HL-60 (cell line): ENCODE results near the gene WDR33.
A peak's percentile ranks its signal among the peaks of the same experiment; 100 is the strongest.
"Not testable (repeated sequence)": the region's sequence is repeated elsewhere in the genome, so short reads cannot be mapped to it uniquely, and the experiment has no call there.

Experiments used
- DNase-seq, 2 experiments: peaks; one replicate each; pipeline ENCODE4 v3.0.0-alpha.2; 2010 to 2020; ENCODE audit warnings: low read depth in 1 of 2, low spot score in 1 of 2
- H3K27ac ChIP-seq: fragments of 250-450 bp; sonication (Bioruptor Pico); replicated peaks from 2 replicates; pipeline ENCODE4 v1.5.1; 2020; ENCODE audit warnings: mild to moderate bottlenecking, moderate library complexity
- H3K27me3 ChIP-seq: fragments of 250-450 bp; sonication (Bioruptor Pico); 2 replicates; pipeline ENCODE4 v1.5.1; 2021; ENCODE audit warnings: mild to moderate bottlenecking, moderate library complexity; ENCODE audit not compliant: insufficient read depth, poor library complexity, severe bottlenecking
- H3K4me3 ChIP-seq: replicated peaks from 2 replicates; pipeline ENCODE4 v1.5.1; 2011; ENCODE audit warnings: mild to moderate bottlenecking, control low read depth, low read length; ENCODE audit not compliant: insufficient read depth
- CTCF ChIP-seq: IDR thresholded peaks from one replicate; pipeline ENCODE4 v1.5.1; 2011; ENCODE audit warnings: low read length, control low read depth, inconsistent platforms; ENCODE audit not compliant: insufficient read depth
- GABPA ChIP-seq: IDR thresholded peaks from 2 replicates; pipeline ENCODE4 v1.6.1; 2012; ENCODE audit warnings: low read depth
- POLR2AphosphoS5 ChIP-seq: IDR thresholded peaks from 2 replicates; pipeline ENCODE4 v1.6.1; 2012; ENCODE audit warnings: low read depth
- REST ChIP-seq: IDR thresholded peaks from 2 replicates; pipeline ENCODE4 v1.6.1; 2012; ENCODE audit warnings: low read depth; ENCODE audit not compliant: insufficient replicate concordance
- SPI1 ChIP-seq: IDR thresholded peaks from 2 replicates; pipeline ENCODE4 v1.6.1; 2012; ENCODE audit warnings: low read depth, mild to moderate bottlenecking, borderline replicate concordance

WDR33 gene

GRCh38 chr2:127753374-127753773 lies 57.6 kb downstream of the WDR33 start:
- Histone ChIP-seq H3K4me3 (no peak overlapping the region), H3K27ac (no peak overlapping the region), H3K27me3 (no peaks in the 10 kb centered on the region)
- DNase-seq, result no peak
- TF ChIP-seq REST (no peak), CTCF (no peak)

DNA sequence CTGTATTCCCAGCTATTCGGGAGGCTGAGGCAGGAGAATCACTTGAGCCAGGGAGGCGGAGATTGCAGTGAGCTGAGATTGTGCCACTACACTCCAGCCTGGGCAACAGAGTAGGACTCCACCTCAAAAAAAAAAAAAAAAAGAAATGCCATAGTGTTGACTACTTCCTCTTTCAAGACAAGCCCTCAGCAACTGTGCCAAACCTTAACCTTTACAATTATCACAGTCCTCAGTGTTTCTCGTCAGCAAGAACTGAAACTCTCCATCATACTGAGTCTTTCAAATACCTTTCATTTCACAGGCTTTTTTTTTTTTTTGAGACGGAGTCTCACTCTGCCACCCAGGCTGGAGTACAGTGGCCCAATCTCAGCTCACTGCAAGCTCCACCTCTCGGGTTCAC lies 61.4 kb downstream of the WDR33 start:
- not testable (repeated sequence) for H3K27ac ChIP-seq, H3K4me3 ChIP-seq, H3K27me3 ChIP-seq
- DNase-seq, result peak in 1 of 2 experiments; percentile 3

- Histone ChIP-seq H3K4me3 (no peak overlapping the region), H3K27ac (no peak overlapping the region), H3K27me3 (no peaks in the 10 kb centered on the region)
- no peak for DNase-seq
- TF ChIP-seq GABPA, result no peak
- TF ChIP-seq SPI1, result no peak
- no peak for TF ChIP-seq CTCF
- TF ChIP-seq REST, result no peak
- TF ChIP-seq POLR2AphosphoS5, result no peak
Measured at GRCh38 chr2:127747621-127748020, 63.4 kb downstream of the WDR33 start.

DNA sequence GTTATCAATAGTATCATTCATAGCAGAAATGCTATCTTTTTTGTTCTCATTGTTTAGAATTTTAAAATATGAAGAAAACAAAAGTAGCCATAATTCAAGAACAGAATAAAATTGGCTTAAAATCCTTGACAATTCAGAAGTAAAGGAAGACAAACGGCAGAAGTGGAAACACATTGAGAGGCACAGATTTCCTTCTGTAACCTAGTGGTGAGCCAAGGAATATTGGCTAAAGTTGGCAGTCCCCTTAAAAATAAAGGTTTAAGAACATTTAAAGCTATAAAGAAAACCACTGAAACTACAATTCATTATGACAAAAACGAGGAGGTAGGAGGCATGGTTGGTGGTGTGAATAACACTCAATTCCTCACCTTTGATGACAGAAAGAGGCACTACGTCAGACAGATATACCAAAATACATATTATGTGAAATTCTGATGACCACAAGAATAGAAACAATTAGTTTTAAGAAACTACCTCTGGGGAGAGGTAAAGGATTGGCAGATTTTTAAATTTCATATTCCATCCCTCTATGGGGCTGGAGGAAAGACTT lies 67.4 kb downstream of the WDR33 start:
- no peak overlapping the region for H3K4me3 ChIP-seq
- no peaks in the 10 kb centered on the region for H3K27me3 ChIP-seq
- H3K27ac ChIP-seq, result no peak overlapping the region
- TF ChIP-seq POLR2AphosphoS5 (no peak), GABPA (no peak), REST (no peak), SPI1 (no peak), CTCF (no peak)
- DNase-seq, result no peak
